Measurements from ENCODE around the gene PDSS2.
"Not testable (repeated sequence)": the region's sequence is repeated elsewhere in the genome, so short reads cannot be mapped to it uniquely, and the experiment has no call there.

The PDSS2 gene

DNA sequence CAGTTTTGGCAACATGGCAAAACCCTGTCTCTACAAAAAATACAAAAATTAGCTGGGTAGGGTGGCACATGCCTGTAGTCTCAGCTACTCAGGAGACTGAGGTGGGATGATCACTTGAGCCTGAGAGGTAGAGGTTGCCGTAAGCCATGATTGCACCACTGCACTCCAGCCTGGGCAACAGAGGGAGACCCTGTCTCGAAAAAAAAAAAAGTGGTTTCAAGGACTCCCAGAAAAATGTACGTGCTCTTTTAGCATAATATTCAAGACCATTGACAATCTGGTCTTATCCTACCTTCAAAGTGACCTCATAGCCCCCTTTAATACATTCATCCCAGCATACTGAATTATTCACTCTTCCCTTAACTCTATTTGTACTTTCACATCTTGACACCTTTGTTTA lies 16.0 kb upstream of the PDSS2 start:
- DNase-seq (ENCODE audit: low read depth) = not testable (repeated sequence)

DNA sequence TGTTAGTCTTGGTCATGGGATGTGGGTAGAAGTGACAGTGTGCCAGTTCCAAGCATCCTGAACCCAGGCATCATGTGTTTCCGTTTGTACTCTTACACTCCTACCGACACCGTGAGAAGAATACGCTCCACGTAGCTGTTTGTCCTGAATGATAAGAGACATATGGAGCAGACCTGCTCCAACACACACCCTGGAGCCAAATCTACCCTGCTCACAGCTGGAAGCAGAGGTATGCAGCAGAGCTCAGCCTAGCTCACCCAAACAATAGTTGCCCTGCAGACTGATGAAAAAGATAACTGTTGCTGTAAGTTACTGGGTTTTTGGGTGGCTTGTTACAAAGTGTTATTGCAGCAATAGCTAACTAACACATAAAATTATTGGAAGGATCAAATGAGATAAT lies 14.3 kb upstream of the PDSS2 start:
- no peak for DNase-seq (ENCODE audit: low read depth)

- DNase-seq (ENCODE audit: low read depth) = no peak
These were observed 11.0 kb upstream of the PDSS2 start for GRCh38 chr6:107470364-107470763.

GRCh38 chr6:107466062-107466461 lies 6.7 kb upstream of the PDSS2 start:
- DNase-seq (ENCODE audit: low read depth) = no peak

DNA sequence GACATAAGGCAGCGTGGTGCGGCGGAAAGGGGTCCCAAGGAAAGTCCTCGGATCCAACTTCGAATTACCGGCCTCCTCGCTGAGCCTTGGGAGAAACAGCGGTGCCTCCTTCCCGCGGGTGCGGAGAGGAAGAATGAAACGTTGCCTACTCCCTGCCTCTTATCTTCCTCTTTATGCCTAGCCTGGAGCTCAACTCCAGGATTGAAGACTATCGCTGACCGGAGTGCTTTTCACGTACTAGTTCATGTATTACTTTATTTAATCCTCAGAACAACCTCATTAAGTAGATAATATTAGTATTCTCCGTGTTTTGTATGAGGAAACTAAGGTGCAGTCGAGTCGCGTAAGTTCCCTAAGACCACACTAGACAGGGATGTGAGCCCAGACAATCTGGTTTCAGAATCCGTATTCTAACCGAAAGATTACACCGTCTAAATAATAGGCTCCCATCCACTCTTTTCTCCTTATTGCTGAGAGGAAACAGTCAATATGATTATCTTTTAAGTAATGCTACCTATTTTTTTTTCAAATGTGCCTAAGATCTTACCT lies 793 bp upstream of the PDSS2 start:
- no peak for DNase-seq (ENCODE audit: low read depth)

DNA sequence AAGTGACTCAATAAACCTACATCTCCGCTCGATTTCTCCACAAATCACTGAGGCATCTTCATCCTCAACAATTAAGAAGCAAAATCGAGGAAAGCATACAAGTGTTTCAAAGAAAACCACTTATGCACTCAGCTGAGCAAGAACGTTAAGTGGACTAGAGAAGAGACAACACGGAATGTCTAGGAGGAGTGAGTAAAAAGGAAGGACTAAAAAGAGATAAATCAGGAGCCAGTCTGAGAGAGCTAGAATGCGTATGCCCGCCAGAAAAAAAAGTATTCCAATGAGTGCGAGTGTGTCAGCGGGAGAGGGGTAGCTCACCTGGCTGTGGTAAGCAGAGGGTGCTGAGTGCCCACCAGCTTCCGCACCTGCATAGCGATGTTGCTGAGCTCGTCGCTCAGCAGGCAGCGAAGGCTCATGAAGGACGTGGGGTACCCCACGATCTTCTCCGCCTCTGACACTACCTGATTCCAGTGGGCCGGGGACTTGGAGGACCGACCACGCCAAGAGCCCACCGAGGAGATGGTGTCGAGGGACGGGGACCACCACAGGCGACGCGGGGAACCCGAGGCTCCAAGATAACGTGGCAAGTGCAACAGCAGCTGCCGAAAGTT lies 587 bp downstream of the PDSS2 start:
- DNase-seq (ENCODE audit: low read depth) = no peak

DNA sequence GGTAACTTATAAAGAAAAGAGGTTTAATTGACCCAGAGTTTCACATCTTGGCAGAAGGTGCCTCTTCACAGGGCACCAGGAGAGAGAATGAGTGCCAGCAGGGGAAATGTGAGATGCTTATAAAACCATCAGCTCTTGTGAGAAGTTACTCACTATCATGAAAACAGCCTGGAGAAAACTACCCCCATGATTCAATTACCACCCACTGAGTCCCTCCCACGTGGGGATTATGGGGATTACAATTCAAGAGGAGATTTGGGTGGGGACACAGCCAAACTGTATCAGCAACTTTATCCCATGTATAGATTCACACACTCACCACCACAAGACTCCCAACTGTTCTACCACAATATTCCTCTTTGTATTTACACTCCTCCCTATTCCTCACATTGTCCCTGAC lies 10.6 kb downstream of the PDSS2 start:
- no peak for DNase-seq (ENCODE audit: low read depth)

- no peak for DNase-seq (ENCODE audit: low read depth)
These were observed 11.6 kb downstream of the PDSS2 start for GRCh38 chr6:107447663-107448216.

- DNase-seq (ENCODE audit: low read depth) = no peak
These were observed 15.1 kb downstream of the PDSS2 start for GRCh38 chr6:107444277-107444676.

DNA sequence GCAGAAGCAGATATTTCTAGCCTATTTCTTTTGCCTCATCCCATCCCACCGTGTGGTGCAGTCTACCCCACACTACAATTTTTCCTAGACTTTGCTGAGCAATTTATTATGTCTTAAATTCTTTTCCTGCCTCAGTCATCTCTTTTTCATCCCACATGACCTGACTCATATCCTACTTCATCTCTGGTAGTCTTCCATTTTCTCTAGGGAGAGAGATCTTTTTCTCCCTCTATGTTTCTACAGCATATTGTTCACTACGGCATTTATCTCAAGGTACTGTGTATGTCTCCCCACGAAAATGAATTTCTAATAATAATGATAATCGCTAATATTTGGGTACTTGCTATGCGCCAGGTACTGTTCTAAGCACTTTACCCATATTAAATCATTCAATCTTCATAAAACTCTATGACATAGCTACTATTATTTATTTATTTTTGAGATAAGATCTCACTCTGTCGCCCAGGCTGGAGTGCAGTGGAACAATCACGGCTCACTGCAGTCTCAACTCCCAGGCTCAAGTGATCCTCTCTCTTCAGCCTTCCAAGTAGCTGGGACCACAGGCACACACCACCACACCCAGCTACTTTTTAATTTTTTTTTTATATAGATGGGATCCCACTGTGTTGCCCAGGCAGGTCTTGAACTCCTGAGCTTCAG lies 15.6 kb downstream of the PDSS2 start:
- no peak for DNase-seq (ENCODE audit: low read depth)

DNA sequence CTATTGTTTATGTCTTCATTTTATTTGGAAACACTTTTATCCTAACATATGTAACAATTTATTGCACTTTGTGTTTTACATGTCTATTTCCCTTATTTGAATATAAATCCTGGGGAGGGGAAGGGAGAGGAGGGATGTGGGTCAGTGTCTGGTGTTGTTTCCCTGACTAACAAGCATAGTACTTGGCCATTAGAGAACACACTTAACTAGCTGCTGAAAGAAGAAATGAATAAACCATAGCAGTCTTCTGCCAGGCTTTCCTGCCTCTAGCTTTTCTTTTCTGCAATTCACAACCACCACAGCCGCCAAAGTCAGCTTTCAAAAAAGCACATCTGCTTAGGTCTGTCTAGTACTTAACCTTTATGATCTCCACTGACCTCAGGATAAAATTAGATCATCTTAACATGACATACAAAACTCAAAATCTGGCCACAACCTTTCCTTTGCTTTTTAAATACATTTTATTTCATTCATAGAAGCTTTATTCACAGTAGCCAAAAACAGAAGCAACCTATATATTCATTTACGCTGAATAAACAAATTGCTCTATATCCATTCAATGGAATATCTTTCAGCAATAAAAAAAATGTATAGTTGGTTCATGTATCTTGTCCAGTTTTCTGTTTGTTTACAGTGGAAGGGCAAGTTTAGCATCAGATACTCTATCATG lies 16.3 kb downstream of the PDSS2 start:
- no peak for DNase-seq (ENCODE audit: low read depth)

GRCh38 chr6:107441682-107442081 lies 17.7 kb downstream of the PDSS2 start:
- DNase-seq (ENCODE audit: low read depth) = no peak

DNA sequence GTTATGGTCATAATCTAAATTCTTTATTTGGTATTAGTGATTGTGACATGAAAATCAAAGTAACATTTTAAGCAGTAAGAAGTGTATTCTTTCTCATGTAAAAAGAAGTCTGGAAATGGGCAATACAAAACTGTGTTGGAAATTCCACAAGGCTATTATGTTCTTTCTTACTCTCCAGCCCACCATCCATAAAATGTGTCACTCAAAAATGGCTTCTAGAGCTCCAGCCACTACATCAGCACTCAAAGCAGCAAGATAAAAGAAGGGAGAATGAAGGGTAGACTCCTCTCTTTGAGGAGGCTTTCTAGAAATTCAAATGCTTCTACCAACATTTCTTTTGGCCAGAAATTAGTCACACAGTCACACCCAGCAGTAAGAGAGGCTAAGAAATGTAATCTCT lies 18.4 kb downstream of the PDSS2 start:
- no peak for DNase-seq (ENCODE audit: low read depth)

GRCh38 chr6:107439406-107439805 lies 20.0 kb downstream of the PDSS2 start:
- no peak for DNase-seq (ENCODE audit: low read depth)

DNA sequence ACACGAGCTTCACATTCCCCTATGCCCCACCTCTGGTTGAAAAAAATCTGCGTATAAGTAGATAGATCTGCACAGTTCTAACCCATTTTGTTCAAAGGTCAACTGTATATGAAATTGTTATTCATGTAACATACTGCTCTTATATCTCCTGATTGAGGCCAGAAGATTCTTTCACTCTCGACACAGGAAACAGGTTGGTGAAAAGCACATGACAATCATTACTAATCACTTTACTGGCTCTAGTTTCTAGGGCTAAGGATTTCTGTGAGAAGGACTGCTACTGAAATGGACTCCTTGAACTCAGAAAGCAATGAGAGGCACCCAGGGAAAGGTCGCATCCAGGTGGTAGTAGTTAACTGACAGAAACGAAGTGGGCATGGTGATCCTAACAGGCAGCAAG lies 21.7 kb downstream of the PDSS2 start:
- no peak for DNase-seq (ENCODE audit: low read depth)

DNA sequence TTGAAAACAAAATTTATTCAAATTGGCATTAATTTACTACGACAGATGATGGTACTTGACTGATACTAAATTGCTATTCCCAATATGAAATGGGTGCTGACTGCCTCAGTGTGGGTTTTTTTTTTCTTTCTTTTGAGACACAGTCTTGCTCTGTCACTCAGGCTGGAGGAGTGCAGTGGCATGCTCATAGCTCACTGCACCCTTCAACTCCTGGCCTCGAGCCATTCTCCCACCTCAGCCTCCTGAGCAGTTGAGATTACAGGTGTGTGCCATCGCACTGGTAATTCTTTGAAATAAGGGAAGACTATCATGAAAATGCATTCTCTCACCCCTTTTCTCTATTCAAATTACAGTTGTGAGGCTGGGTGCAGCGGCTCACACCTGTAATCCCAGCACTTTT lies 22.5 kb downstream of the PDSS2 start:
- DNase-seq (ENCODE audit: low read depth) = no peak

DNA sequence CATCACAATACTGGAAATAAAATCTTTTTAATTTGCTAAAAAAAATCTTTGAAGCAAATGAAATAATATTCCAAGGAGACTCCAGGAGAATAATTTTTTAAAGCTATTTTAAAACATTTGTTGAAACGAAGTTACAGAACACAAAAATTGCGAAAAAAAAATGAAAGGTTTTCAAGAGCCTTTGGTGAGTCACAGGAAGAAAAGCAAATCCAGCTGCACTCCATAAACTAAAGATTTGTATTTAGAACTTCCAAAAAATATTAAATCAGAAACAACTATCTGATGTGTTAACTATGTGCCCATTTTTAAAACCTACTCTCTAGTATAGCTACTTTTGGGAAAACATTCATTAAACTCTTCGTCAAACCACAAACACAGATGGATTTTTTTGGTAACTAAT lies 23.6 kb downstream of the PDSS2 start:
- no peak for DNase-seq (ENCODE audit: low read depth)

DNA sequence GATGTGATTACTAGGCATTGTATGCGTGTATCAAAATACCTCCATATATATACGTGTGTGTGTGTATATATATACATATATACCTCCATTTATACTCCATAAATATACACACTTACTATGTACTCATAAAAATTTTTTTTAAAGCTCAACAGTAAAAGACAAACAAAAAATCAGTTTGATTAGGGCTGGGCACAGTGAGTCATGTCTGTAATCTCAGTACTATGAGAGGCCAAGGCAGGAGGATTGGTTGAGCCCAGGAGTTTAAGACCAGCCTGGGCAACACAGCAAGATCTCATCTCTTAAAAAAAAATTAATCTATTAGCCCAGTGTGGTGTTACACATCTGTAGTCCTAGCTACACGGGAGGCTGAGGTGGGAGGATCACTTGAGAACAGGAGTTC lies 24.6 kb downstream of the PDSS2 start:
- DNase-seq (ENCODE audit: low read depth) = no peak

- DNase-seq (ENCODE audit: low read depth) = not testable (repeated sequence)
These were observed 33.4 kb downstream of the PDSS2 start for GRCh38 chr6:107425951-107426350.

DNA sequence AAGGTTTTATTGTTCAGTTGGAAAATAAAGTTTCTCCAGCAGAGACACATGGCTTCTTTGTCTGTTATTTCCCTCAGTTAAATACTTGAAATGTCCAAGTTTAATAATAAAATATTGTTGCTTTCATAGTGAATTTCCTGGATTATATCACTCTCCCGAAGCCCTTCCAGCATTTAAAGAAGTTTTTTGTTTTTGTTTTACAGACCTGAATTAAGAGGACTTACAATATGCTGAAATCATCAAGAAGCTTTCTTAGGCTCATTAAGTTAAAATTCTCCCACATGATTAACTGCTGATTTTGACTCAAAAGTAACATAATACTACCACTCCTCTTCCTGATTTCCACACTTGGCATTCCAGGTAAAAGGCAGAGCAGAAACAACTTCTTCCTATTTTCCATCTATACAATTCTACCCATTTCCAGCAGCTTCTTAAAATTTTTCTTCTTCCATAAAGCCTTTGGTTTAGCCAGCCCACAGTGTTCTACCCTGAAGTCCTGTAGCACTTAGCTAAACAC lies 35.8 kb downstream of the PDSS2 start:
- DNase-seq (ENCODE audit: low read depth) = no peak

DNA sequence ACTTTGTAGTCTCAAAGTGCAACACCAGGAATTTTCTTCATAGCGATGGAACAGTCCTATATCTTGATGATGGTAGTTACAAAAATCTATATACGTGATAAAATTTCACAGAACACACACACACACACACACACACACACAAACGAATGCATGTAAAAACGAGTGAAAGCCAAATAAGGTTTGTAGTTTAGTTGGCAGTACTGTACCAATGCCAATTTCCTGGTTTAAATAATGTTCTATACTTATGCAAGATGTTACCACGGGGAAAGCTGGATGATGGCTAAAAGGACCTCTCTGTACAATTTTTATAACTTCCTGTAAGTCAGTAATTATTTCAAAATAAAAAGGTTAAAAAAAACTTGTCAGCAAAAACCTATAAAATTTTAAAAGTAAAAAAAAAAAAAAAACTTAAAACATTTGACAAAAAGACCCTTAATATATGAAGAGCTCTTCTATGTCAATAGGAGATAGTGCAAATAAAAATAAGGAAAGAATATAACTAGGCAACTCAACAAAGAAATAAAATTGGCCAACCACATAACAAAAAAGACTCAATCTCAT lies 37.6 kb downstream of the PDSS2 start:
- no peak for DNase-seq (ENCODE audit: low read depth)

- DNase-seq (ENCODE audit: low read depth) = no peak
These were observed 39.6 kb downstream of the PDSS2 start for GRCh38 chr6:107419733-107420132.

- no peak for DNase-seq (ENCODE audit: low read depth)
These were observed 41.2 kb downstream of the PDSS2 start for GRCh38 chr6:107418118-107418517.

All from GM04503 (cell line).